ENCODE results near the gene GAL3ST2.

GRCh38 chr2:241814643-241815476 is 38.2 kb downstream of the GAL3ST2 start:
- TF ChIP-seq, protein P1, sequence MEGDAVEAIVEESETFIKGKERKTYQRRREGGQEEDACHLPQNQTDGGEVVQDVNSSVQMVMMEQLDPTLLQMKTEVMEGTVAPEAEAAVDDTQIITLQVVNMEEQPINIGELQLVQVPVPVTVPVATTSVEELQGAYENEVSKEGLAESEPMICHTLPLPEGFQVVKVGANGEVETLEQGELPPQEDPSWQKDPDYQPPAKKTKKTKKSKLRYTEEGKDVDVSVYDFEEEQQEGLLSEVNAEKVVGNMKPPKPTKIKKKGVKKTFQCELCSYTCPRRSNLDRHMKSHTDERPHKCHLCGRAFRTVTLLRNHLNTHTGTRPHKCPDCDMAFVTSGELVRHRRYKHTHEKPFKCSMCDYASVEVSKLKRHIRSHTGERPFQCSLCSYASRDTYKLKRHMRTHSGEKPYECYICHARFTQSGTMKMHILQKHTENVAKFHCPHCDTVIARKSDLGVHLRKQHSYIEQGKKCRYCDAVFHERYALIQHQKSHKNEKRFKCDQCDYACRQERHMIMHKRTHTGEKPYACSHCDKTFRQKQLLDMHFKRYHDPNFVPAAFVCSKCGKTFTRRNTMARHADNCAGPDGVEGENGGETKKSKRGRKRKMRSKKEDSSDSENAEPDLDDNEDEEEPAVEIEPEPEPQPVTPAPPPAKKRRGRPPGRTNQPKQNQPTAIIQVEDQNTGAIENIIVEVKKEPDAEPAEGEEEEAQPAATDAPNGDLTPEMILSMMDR (IDR thresholded peaks at IDR 0.05; ENCODE audit: borderline replicate concordance, extremely low read depth, low read length, poor library complexity, severe bottlenecking): no peak
- no peak for TF ChIP-seq EZH2 (IDR thresholded peaks at IDR 0.05; ENCODE audit: borderline replicate concordance, low read depth, low read length, severe bottlenecking)
